Measurements from ENCODE around the gene RFTN1. TPM values are rescaled to one million over a fixed set of nuclear protein-coding genes. Genes with fewer than 3 reads are reported as not detected.

The RFTN1 gene
- total RNA-seq, 1 donor from 2014 or later: 43.2 TPM

GRCh38 chr3:16506884-16507577 lies 6.5 kb downstream of the RFTN1 start:
- DNase-seq (ENCODE audit: low read depth): peak; percentile 64

- no peak for DNase-seq (ENCODE audit: low read depth)
Observed at GRCh38 chr3:16506451-16506850, 7.0 kb downstream of the RFTN1 start.

DNA sequence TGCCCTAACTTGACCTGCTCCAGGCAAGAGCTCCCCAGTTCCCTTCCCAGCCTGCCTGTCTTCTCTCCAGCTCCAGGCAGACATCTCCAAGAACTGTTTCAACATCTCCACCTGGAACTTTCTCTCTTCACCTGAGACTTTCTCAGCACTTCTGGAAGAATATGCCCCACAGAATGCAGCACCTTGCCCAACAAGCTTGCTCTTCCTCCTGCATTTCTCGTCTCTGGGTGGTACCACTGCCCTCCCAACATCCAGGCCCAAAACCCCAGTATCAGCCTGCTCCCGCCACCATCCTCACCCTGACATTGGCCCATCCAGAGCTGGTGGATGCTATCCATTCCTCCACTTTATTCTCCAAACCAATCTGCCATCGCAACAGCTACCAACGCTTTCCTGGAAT lies 8.8 kb downstream of the RFTN1 start:
- no peak for DNase-seq (ENCODE audit: low read depth)

- no peak for DNase-seq (ENCODE audit: low read depth)
Observed at GRCh38 chr3:16504242-16504641, 9.3 kb downstream of the RFTN1 start.

GRCh38 chr3:16503191-16503776 lies 10.2 kb downstream of the RFTN1 start:
- no peak for DNase-seq (ENCODE audit: low read depth)

- DNase-seq (ENCODE audit: low read depth): no peak
Observed at GRCh38 chr3:16502347-16502908, 11.1 kb downstream of the RFTN1 start.

DNA sequence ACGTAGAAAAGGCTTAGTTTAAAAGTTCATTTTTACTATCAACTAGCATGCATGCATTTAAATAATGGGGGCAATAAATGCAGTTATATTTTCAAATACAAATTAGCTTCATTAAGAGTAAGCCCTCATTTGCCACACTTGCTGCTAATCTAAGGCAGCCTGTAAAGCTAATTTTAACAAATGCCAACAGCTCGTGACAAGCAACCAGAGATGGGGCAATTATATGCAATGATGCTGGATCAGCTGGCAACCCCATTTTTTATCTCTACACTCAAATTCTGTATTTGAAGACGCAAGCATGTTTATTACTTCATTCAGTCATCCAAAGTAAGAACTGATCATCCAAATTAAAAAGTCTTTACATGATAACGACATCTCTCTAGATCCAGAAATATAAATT lies 12.1 kb downstream of the RFTN1 start:
- DNase-seq (ENCODE audit: low read depth): no peak

GRCh38 chr3:16500911-16501310 lies 12.6 kb downstream of the RFTN1 start:
- DNase-seq (ENCODE audit: low read depth): no peak

- DNase-seq (ENCODE audit: low read depth): no peak
Observed at GRCh38 chr3:16500093-16500492, 13.4 kb downstream of the RFTN1 start.

DNA sequence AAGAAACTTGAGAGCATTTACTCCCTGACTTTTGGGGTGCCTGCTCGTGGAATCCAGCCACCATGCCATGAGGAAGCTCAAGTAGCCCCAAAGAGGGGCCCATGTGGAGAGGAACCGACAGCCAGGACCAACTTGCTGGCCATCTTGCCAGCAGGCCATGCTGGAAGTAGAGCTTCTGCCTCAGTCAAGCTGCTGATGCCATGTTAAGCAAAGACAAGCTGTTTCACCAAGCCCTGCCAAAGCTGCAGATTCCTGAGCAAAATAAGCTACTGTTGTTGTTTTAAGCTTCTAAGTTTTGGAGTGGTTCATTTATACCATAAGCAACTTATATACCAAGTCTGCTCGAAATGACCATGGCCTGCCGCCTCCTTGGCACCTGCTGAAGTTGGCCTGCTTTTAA lies 14.1 kb downstream of the RFTN1 start:
- no peak for DNase-seq (ENCODE audit: low read depth)

- no peak for DNase-seq (ENCODE audit: low read depth)
Observed at GRCh38 chr3:16498130-16498890, 15.2 kb downstream of the RFTN1 start.

DNA sequence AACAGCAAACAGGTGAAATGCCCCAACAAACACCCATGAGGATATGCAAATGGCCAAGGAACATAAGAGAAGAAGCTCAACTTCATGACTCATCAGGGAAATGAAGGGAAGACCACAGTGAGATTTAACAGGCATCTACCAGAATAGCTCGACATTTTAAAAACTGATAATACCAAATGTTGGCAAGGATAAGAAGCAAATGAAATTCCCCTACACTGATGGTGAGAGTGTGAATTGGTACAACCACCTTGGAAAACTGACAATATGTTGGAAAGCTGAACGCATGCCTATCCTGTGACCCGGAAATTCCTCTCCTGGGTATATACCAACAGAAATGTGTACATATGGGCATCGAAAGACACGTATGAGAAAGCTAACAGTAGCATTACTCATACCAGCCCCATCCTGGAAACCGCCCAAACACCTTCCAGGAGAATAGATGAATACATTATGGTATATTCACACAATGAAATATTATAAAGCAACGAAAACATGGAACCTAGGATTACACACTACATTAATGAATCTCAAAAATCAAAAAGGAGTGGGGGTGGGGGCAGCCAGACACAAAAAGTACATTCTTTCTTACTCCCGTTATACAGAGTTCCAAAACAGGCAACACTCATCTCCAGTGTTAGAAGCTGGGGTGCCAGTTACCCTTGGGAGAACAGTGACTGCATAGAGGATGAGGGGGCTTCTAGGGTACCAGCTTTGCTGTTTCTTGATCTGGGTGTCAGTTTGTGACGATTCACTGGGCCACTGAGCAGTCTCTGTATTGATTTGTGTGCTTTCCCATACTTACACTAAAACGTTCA lies 16.9 kb downstream of the RFTN1 start:
- no peak for DNase-seq (ENCODE audit: low read depth)

DNA sequence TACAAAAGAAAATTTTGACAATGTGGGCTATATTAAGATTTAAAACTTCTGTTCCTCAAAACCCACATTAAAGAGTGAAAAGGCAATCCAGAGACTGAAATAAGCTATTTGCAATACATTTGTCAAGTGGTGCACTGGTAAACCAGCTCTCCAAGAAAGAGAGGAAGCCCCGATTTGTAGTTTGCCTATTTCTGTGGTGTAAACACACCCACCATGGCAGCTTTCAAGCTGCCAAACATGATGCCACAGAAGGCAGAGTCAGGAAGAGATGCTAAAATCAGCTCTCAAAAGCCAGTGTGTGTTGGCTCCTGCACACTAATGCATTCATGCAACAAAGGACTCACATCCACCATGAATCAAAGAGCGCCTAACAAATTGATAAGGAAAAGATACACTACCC lies 17.5 kb downstream of the RFTN1 start:
- DNase-seq (ENCODE audit: low read depth): no peak

GRCh38 chr3:16494814-16495431 lies 18.6 kb downstream of the RFTN1 start:
- peak; percentile 36 for DNase-seq (ENCODE audit: low read depth)

- DNase-seq (ENCODE audit: low read depth): no peak
Observed at GRCh38 chr3:16494094-16494493, 19.4 kb downstream of the RFTN1 start.

- DNase-seq (ENCODE audit: low read depth): peak; percentile 22
Observed at GRCh38 chr3:16490062-16490619, 23.4 kb downstream of the RFTN1 start.

DNA sequence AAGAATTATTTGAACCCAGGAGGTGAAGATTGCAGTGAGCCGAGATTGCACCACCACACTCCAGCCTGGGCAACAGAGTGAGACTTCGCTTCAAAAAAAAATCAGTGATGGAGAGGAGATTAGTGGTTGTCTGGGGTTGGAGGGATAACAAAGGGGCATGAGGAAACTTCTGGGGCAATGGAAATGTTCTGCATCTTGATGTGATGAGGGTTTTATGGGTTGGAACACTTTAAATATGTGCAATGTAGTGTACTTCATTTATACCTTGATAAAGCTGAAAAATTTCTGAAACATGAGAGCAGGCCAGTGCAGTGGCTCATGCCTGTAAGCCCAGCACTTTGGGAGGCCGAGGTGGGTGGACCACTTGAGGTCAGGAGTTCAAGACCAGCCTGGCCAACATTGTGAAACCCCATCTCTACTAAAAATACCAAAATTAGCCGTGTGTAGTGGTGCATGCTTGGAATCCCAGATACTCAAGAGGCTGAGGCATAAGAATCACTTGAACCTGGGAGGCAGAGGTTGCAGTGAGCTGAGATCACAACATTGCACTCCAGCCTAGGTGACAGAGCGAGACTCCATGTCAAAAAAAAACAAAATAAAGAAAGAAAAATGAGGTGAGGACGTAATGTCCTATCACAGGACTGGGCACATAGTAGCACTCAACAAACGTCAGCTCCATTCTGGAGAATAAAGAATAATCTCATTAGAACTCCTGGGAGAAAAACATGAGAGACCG lies 24.0 kb downstream of the RFTN1 start:
- peak; percentile 64 for DNase-seq (ENCODE audit: low read depth)

DNA sequence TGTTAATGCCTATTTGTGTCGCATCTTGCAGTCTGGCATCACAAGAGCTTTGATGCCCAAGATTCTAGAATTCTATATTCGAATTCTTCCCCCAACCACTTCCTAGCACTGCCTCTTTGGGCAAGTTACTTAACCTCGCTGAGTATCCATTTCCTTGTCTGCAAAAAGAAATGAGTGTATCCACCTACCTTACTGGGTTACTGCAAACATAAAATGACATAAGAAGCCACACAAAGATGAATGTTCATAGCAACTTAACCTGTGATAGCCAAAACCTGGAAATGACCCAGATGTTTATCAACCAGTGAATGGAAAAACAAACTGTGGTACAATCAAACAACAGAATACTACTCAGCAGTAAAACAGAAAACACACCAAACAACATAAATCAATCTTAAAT lies 24.9 kb downstream of the RFTN1 start:
- DNase-seq (ENCODE audit: low read depth): no peak

- DNase-seq (ENCODE audit: low read depth): no peak
Observed at GRCh38 chr3:16487511-16488175, 25.9 kb downstream of the RFTN1 start.

DNA sequence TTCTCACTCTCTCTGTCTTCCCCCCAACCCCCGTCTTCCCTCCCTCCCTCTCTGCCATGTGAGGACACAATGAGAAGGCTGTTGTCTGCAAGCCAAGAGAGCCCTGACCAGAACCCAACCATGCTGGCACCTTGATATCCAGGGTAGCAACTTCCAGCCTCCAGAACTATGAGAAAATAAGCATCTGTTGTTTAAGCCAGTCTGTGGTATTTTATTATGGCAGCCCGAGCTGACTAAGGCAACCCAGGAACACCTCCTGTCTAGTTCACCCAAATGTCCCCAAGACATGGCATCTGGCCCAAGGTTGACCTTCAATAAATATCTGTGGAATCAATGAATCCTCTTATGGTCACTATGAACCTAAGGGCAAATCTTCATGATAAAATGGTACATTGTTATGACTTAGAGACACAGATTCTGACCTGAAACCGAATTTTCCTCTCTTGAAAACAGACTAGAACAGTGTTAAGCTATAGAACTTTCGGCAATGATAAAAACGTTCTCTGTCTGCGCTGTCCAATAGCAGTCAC lies 26.5 kb downstream of the RFTN1 start:
- no peak for DNase-seq (ENCODE audit: low read depth)

Measured in renal cortical epithelial cell (primary cell).